ENCODE measurements around the gene PCDHGB2. TPM values are rescaled to one million over a fixed set of nuclear protein-coding genes. Genes with fewer than 3 reads are reported as not detected.

The PCDHGB2 gene
- total RNA-seq, 1 donor from 2014 or later = 0.77 TPM

DNA sequence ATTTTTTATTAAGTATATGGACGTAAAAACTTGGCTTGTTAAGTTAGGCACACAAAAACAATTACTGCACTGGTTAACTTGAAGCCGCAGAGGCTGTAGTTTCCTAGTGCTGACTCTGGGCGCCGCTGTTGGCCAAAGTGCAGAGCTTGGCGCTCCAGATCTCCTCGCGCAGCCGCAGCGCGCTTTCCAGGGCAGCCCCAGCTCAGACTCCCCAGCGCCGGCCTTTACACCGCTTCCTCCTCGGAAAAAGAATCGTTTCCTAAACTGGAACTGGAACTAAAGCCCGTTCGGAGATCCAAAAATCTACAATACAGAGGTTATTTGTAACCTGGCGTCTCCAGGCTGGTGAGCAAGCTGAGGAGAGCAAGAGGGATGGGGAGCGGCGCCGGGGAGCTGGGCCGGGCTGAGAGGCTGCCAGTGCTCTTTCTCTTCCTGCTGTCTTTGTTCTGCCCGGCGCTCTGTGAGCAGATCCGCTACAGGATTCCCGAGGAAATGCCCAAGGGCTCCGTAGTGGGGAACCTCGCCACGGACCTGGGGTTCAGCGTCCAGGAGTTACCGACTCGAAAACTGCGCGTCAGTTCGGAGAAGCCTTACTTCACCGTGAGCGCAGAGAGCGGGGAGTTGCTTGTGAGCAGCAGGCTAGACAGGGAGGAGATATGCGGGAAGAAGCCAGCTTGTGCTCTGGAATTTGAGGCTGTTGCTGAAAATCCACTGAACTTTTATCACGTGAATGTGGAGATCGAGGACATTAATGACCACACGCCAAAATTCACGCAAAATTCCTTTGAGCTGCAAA is 38.2 kb downstream of the PCDHGB2 start, which contains the start of gene PCDHGB5:
TSS of gene PCDHGB5 (plus strand) at position 192 of the 796 bp plus-strand sequence. CDS start at position 373, 181 bp downstream.

DNA sequence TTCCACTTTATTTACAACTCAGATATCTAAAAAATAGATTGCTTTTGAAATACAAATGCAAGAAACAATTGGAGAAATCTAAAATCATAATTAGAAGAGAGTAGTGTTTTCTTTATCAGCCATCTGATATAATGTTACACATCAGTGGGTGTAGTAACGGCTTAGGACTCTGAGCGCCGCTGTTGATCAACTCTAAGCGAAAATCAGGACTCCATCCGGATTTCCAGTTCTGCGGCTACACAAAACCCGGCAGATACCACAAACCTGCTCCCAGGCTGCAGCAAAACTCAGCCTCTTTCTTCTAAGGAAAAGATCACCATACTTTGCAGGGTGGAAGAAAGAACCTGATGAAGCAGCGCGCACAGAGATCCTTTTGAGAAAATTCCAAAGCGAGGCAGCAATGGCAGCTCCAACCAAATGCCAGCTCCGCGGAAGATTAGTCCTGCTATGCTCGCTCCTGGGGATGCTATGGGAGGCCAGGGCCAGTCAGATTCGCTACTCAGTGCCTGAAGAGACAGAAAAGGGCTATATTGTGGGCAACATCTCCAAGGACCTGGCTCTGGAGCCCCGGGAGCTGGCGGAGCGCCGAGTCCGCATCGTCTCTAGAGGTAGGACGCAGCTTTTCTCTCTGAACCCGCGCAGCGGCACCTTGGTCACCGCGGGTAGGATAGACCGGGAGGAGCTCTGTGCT is 42.9 kb downstream of the PCDHGB2 start, which contains the start of gene PCDHGA9:
TSS of gene PCDHGA9 (plus strand) at position 226 of the 691 bp plus-strand sequence. CDS start at position 401, 175 bp downstream.

DNA sequence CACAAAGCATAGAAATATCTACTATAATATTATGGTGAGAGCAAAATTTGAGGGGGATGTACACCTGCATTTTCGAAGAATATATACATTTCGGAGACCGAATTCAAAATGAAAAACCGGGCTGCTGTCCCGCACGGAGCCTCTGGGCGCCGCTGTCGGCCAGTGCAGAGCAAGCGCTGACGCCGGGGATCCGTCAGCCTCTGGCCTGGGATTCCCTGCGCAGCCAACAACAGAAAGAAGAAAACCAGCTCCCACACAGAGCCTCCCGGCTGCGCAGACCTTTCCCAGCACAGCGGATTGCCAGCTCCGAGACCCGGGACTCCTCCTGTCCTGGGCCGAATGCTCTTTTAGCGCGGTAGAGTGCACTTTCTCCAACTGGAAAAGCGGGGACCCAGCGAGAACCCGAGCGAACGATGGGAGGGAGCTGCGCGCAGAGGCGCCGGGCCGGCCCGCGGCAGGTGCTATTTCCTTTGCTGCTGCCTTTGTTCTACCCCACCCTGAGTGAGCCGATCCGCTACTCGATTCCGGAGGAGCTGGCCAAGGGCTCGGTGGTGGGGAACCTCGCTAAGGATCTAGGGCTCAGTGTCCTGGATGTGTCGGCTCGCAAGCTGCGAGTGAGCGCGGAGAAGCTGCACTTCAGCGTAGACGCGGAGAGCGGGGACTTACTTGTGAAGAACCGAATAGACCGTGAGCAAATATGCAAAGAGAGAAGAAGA is 48.2 kb downstream of the PCDHGB2 start, which contains the start of gene PCDHGB6:
TSS of gene PCDHGB6 (plus strand) at position 232 of the 716 bp plus-strand sequence. CDS start at position 414, 182 bp downstream.

Other genes with a start within 250 kb of the PCDHGB2 start
- gene PCDHB4, start 238.2 kb upstream of the PCDHGB2 start, total RNA-seq = 0.35 and 0.94 TPM in 2 replicates
- 0.34 and 2.2 TPM in 2 replicates for gene PCDHB5, start 224.8 kb upstream of the PCDHGB2 start, total RNA-seq
- gene PCDHB6, start 209.9 kb upstream of the PCDHGB2 start, total RNA-seq = 0.12 TPM in 1 of 2 replicates, not detected in the other
- gene PCDHB7, start 187.3 kb upstream of the PCDHGB2 start, total RNA-seq = 0.23 and 0.34 TPM in 2 replicates
- gene PCDHB8, start 182.2 kb upstream of the PCDHGB2 start, total RNA-seq = not detected in 2 replicates
- gene PCDHB16, start 177.6 kb upstream of the PCDHGB2 start, total RNA-seq = under 0.01 and 1.1 TPM in 2 replicates
- gene PCDHB9, start 172.8 kb upstream of the PCDHGB2 start, total RNA-seq = 0.23 and 0.43 TPM in 2 replicates
- 0.12 and 0.17 TPM in 2 replicates for gene PCDHB10, start 167.6 kb upstream of the PCDHGB2 start, total RNA-seq
- gene PCDHB11, start 160.4 kb upstream of the PCDHGB2 start, total RNA-seq = 0.12 TPM in 1 of 2 replicates, not detected in the other
- under 0.01 and 0.26 TPM in 2 replicates for gene PCDHB12, start 151.3 kb upstream of the PCDHGB2 start, total RNA-seq
- 0.35 and 0.43 TPM in 2 replicates for gene PCDHB13, start 146.1 kb upstream of the PCDHGB2 start, total RNA-seq
- gene PCDHB14, start 136.7 kb upstream of the PCDHGB2 start, total RNA-seq = 0.70 TPM in 1 of 2 replicates, not detected in the other
- gene PCDHB15, start 114.6 kb upstream of the PCDHGB2 start, total RNA-seq = under 0.01 and 0.12 TPM in 2 replicates
- gene SLC25A2, start 55.9 kb upstream of the PCDHGB2 start, total RNA-seq = not detected in 2 replicates
- 34.3 and 45.5 TPM in 2 replicates for gene TAF7, start 39.2 kb upstream of the PCDHGB2 start, total RNA-seq
- gene PCDHGA1, start 29.5 kb upstream of the PCDHGB2 start, total RNA-seq = 0.35 and 0.85 TPM in 2 replicates
- 2.2 and 3.5 TPM in 2 replicates for gene PCDHGA2, start 21.2 kb upstream of the PCDHGB2 start, total RNA-seq
- gene PCDHGA3, start 16.2 kb upstream of the PCDHGB2 start, total RNA-seq = 1.8 and 4.4 TPM in 2 replicates
- gene PCDHGB1, start 9.9 kb upstream of the PCDHGB2 start, total RNA-seq = 0.82 and 0.94 TPM in 2 replicates
- gene PCDHGA4, start 5.0 kb upstream of the PCDHGB2 start, total RNA-seq = 2.8 and 3.9 TPM in 2 replicates
- 0.68 and 2.1 TPM in 2 replicates for gene PCDHGA5, start 4.2 kb downstream of the PCDHGB2 start, total RNA-seq
- gene PCDHGB3, start 10.2 kb downstream of the PCDHGB2 start, total RNA-seq = 0.58 and 1.8 TPM in 2 replicates
- 3.7 and 4.3 TPM in 2 replicates for gene PCDHGA6, start 13.9 kb downstream of the PCDHGB2 start, total RNA-seq
- gene PCDHGA7, start 22.7 kb downstream of the PCDHGB2 start, total RNA-seq = 4.4 and 5.1 TPM in 2 replicates
- 11.6 and 12.8 TPM in 2 replicates for gene PCDHGB4, start 27.7 kb downstream of the PCDHGB2 start, total RNA-seq
- 0.70 and 1.4 TPM in 2 replicates for gene PCDHGA8, start 32.6 kb downstream of the PCDHGB2 start, total RNA-seq
- 19.2 and 23.3 TPM in 2 replicates for gene PCDHGB5, start 38.0 kb downstream of the PCDHGB2 start, total RNA-seq
- 1.4 and 2.5 TPM in 2 replicates for gene PCDHGA9, start 42.8 kb downstream of the PCDHGB2 start, total RNA-seq
- 0.93 and 1.4 TPM in 2 replicates for gene PCDHGB6, start 48.0 kb downstream of the PCDHGB2 start, total RNA-seq
- 6.9 and 8.6 TPM in 2 replicates for gene PCDHGA10, start 53.0 kb downstream of the PCDHGB2 start, total RNA-seq
- 8.3 and 12.5 TPM in 2 replicates for gene PCDHGB7, start 57.7 kb downstream of the PCDHGB2 start, total RNA-seq
- 11.7 and 12.9 TPM in 2 replicates for gene PCDHGA11, start 61.1 kb downstream of the PCDHGB2 start, total RNA-seq
- 18.8 and 27.2 TPM in 2 replicates for gene PCDHGA12, start 70.5 kb downstream of the PCDHGB2 start, total RNA-seq
- gene PCDHGC3, start 116.0 kb downstream of the PCDHGB2 start, total RNA-seq = 55.5 and 77.5 TPM in 2 replicates
- gene PCDHGC4, start 125.0 kb downstream of the PCDHGB2 start, total RNA-seq = 0.23 and 0.26 TPM in 2 replicates
- gene PCDHGC5, start 129.1 kb downstream of the PCDHGB2 start, total RNA-seq = 0.43 and 0.58 TPM in 2 replicates